Measurements from ENCODE around the gene BMP4.
"Not testable (repeated sequence)": the region's sequence is repeated elsewhere in the genome, so short reads cannot be mapped to it uniquely, and the experiment has no call there.

BMP4 gene
- long read RNA-seq, donor 1, partial matches to known transcripts = 0 of 10 reads
- long read RNA-seq, donor 1, other reads (novel, unspliced or antisense) = 0 of 10 reads
- long read RNA-seq, donor 2, transcript BMP4-201 (4 exons, 1,917 nt) = major isoform, 5 of 11 reads
- long read RNA-seq, donor 2, partial matches to known transcripts = 0 of 11 reads
- long read RNA-seq, donor 2, other reads (novel, unspliced or antisense) = 0 of 11 reads
- long read RNA-seq, donor 3, partial matches to known transcripts = 0 of 5 reads
- long read RNA-seq, donor 3, other reads (novel, unspliced or antisense) = 0 of 5 reads
- long read RNA-seq, donor 4, transcript BMP4-201 (4 exons, 1,917 nt) = major isoform, 10 of 22 reads
- long read RNA-seq, donor 4, transcript BMP4-205 (3 exons, 1,705 nt) = minor isoform, 8 of 22 reads
- long read RNA-seq, donor 4, partial matches to known transcripts = 0 of 22 reads
- long read RNA-seq, donor 4, other reads (novel, unspliced or antisense) = 0 of 22 reads
- long read RNA-seq, donor 5, transcript BMP4-206 (4 exons, 1,708 nt) = major isoform, 7 of 13 reads
- long read RNA-seq, donor 5, transcript BMP4-201 (4 exons, 1,917 nt) = minor isoform, 5 of 13 reads
- long read RNA-seq, donor 5, partial matches to known transcripts = 0 of 13 reads
- long read RNA-seq, donor 5, other reads (novel, unspliced or antisense) = 0 of 13 reads
- long read RNA-seq, donor 6, partial matches to known transcripts = 0 of 7 reads
- long read RNA-seq, donor 6, other reads (novel, unspliced or antisense) = 0 of 7 reads
- long read RNA-seq, donor 7 = 0 reads
- long read RNA-seq, donor 8, transcript BMP4-201 (4 exons, 1,917 nt) = major isoform, 6 of 10 reads
- long read RNA-seq, donor 8, partial matches to known transcripts = 0 of 10 reads
- long read RNA-seq, donor 8, other reads (novel, unspliced or antisense) = 0 of 10 reads

GRCh38 chr14:53956427-53957201 lies at the start of gene BMP4:
Gene BMP4 (minus strand): TSS chr14:53956825. CDS start chr14:53952222, 4,603 bp downstream.
- DNase-seq = peak; percentile 87

- DNase-seq = no peak
These were observed 46.4 kb upstream of the BMP4 start for GRCh38 chr14:54003064-54003463.

GRCh38 chr14:54002653-54003052 lies 46.0 kb upstream of the BMP4 start:
- DNase-seq = no peak

GRCh38 chr14:54001189-54001878 lies 44.7 kb upstream of the BMP4 start:
- DNase-seq = no peak

- no peak for DNase-seq
These were observed 43.8 kb upstream of the BMP4 start for GRCh38 chr14:54000341-54000811.

GRCh38 chr14:53999061-53999488 lies 42.5 kb upstream of the BMP4 start:
- peak; percentile 37 for DNase-seq

- DNase-seq = no peak
These were observed 39.4 kb upstream of the BMP4 start for GRCh38 chr14:53996041-53996440.

- no peak for DNase-seq
These were observed 37.4 kb upstream of the BMP4 start for GRCh38 chr14:53993920-53994607.

GRCh38 chr14:53990978-53991377 lies 34.4 kb upstream of the BMP4 start:
- DNase-seq = no peak

- DNase-seq = not testable (repeated sequence)
These were observed 30.1 kb upstream of the BMP4 start for GRCh38 chr14:53986718-53987117.

GRCh38 chr14:53984958-53985357 lies 28.3 kb upstream of the BMP4 start:
- DNase-seq = not testable (repeated sequence)

GRCh38 chr14:53983112-53983511 lies 26.5 kb upstream of the BMP4 start:
- DNase-seq = no peak

- no peak for DNase-seq
These were observed 25.9 kb upstream of the BMP4 start for GRCh38 chr14:53982546-53982945.

GRCh38 chr14:53979747-53980642 lies 23.4 kb upstream of the BMP4 start:
- no peak for DNase-seq

GRCh38 chr14:53979113-53979681 lies 22.6 kb upstream of the BMP4 start:
- DNase-seq = no peak

- DNase-seq = no peak
These were observed 21.6 kb upstream of the BMP4 start for GRCh38 chr14:53978194-53978593.

GRCh38 chr14:53975444-53975843 lies 18.8 kb upstream of the BMP4 start:
- no peak for DNase-seq

- DNase-seq = no peak
These were observed 14.9 kb upstream of the BMP4 start for GRCh38 chr14:53971521-53971920.

GRCh38 chr14:53969326-53969725 lies 12.7 kb upstream of the BMP4 start:
- DNase-seq = no peak

GRCh38 chr14:53968726-53969125 lies 12.1 kb upstream of the BMP4 start:
- DNase-seq = no peak
